CD14-positive monocyte (primary cell): ENCODE measurements around the gene MAN1C1. TPM values are rescaled to one million over a fixed set of nuclear protein-coding genes. Genes with fewer than 3 reads are reported as not detected.
A peak's percentile ranks its signal among the peaks of the same experiment; 100 is the strongest.

Experiments used
- DNase-seq, 3 donors: peaks; one replicate each; pipeline ENCODE4 v3.0.0-alpha.2; 2011 to 2022
- H2AFZ ChIP-seq: 2 replicates; pipeline ENCODE4 v1.6.0; 2012; ENCODE audit warnings: mild to moderate bottlenecking, low read depth, low read length, inconsistent platforms; ENCODE audit not compliant: insufficient read depth, poor library complexity, severe bottlenecking
- H3K27ac ChIP-seq, 2 donors: 1 replicate in 1 of 2; 2 replicates in 1 of 2; pipeline ENCODE4 v1.5.1; 2012 to 2013; ENCODE audit warnings: low read length in 2 of 2, control low read depth in 1 of 2, inconsistent platforms in 1 of 2, low read depth in 1 of 2, mild to moderate bottlenecking in 1 of 2
- H3K27me3 ChIP-seq, 2 donors: one replicate each; pipeline versions ENCODE4 v1.6.0 to v1.6.1; 2011 to 2013; ENCODE audit warnings: low read length in 2 of 2; ENCODE audit not compliant: control insufficient read depth in 2 of 2, insufficient read depth in 2 of 2
- H3K36me3 ChIP-seq, 2 donors: replicated peaks in 1 of 2; 1 replicate in 1 of 2; 2 replicates in 1 of 2; pipeline versions ENCODE4 v1.5.1 to v1.6.1; 2012 to 2013; ENCODE audit warnings: low read length in 2 of 2, control low read depth in 1 of 2, inconsistent platforms in 1 of 2, mild to moderate bottlenecking in 1 of 2; ENCODE audit not compliant: insufficient read depth in 2 of 2, control insufficient read depth in 1 of 2
- H3K4me1 ChIP-seq, 2 donors: 1 replicate in 1 of 2; 2 replicates in 1 of 2; pipeline versions ENCODE4 v1.5.1 to v1.6.1; 2012 to 2013; ENCODE audit warnings: low read length in 2 of 2, control low read depth in 1 of 2, inconsistent platforms in 1 of 2, mild to moderate bottlenecking in 1 of 2, moderate library complexity in 1 of 2; ENCODE audit not compliant: insufficient read depth in 2 of 2, control insufficient read depth in 1 of 2
- H3K4me2 ChIP-seq: replicated peaks from 2 replicates; pipeline ENCODE3; 2012; ENCODE audit warnings: low read length, moderate library complexity, mild to moderate bottlenecking; ENCODE audit not compliant: poor library complexity, severe bottlenecking; ENCODE audit errors: extremely low read depth
- H3K4me3 ChIP-seq, 3 experiments: fragments of 200-600 bp in 1 of 3; sonication (generic) in 1 of 3; replicated peaks in 1 of 3; 1 replicate in 2 of 3; 2 replicates in 1 of 3; pipeline ENCODE4 v1.5.1; 2011 to 2013; ENCODE audit warnings: low read length in 3 of 3, mild to moderate bottlenecking in 3 of 3, control low read depth in 2 of 3, low read depth in 2 of 3, inconsistent platforms in 1 of 3, moderate library complexity in 1 of 3
- H3K79me2 ChIP-seq: 2 replicates; pipeline ENCODE4 v1.6.0; 2012; ENCODE audit warnings: mild to moderate bottlenecking, control low read depth, inconsistent platforms, low read length, moderate library complexity; ENCODE audit not compliant: insufficient read depth
- H3K9ac ChIP-seq: 2 replicates; pipeline ENCODE4 v1.6.0; 2017; ENCODE audit warnings: low read length, mild to moderate bottlenecking; ENCODE audit not compliant: insufficient read depth, poor library complexity, severe bottlenecking
- H3K9me3 ChIP-seq, 2 donors: replicated peaks in 1 of 2; 1 replicate in 1 of 2; 2 replicates in 1 of 2; pipeline versions ENCODE4 v1.5.1 to v1.6.1; 2012 to 2013; ENCODE audit warnings: low read length in 2 of 2, control low read depth in 1 of 2; ENCODE audit not compliant: control insufficient read depth in 1 of 2, insufficient read depth in 1 of 2
- H4K20me1 ChIP-seq: 2 replicates; pipeline ENCODE4 v1.6.0; 2012; ENCODE audit warnings: mild to moderate bottlenecking, low read length, control low read depth, moderate library complexity; ENCODE audit not compliant: insufficient read depth
- H3K27ac Mint-ChIP-seq, 7 donors: one replicate each; pipeline ENCODE4 v1.8.0; 2020; ENCODE audit warnings: mild to moderate bottlenecking in 7 of 7, mixed read lengths in 7 of 7, moderate library complexity in 6 of 7, inconsistent platforms in 2 of 7
- H3K27me3 Mint-ChIP-seq, 3 donors: one replicate each; pipeline ENCODE4 v1.8.0; 2021 to 2022; ENCODE audit warnings: low read depth in 3 of 3, mild to moderate bottlenecking in 3 of 3, mixed read lengths in 3 of 3, moderate library complexity in 3 of 3, inconsistent platforms in 1 of 3
- H3K36me3 Mint-ChIP-seq, 2 donors: one replicate each; pipeline ENCODE4 v1.8.0; 2020; ENCODE audit warnings: mixed read lengths in 2 of 2, inconsistent platforms in 1 of 2, mild to moderate bottlenecking in 1 of 2
- H3K4me1 Mint-ChIP-seq: one replicate; pipeline ENCODE4 v1.8.0; 2020; ENCODE audit warnings: mild to moderate bottlenecking, mixed read lengths
- H3K4me3 Mint-ChIP-seq, 2 donors: one replicate each; pipeline ENCODE4 v1.8.0; 2020; ENCODE audit warnings: mild to moderate bottlenecking in 2 of 2, mixed read lengths in 2 of 2, moderate library complexity in 1 of 2
- H3K9me3 Mint-ChIP-seq, 7 donors: one replicate each; pipeline ENCODE4 v1.8.0; 2020 to 2022; ENCODE audit warnings: mixed read lengths in 7 of 7, mild to moderate bottlenecking in 6 of 7, moderate library complexity in 6 of 7, inconsistent platforms in 2 of 7
- CTCF ChIP-seq: fragments of 200-600 bp; IDR thresholded peaks from one replicate; pipeline ENCODE4 v1.8.0; 2022; ENCODE audit warnings: antibody characterized with exemption, mild to moderate bottlenecking
- WGBS: methylation state at CpG from one replicate; pipeline ENCODE4 v1.1.5; 2013; ENCODE audit warnings: missing lambda C conversion rate; ENCODE audit not compliant: insufficient coverage; 5-methylcytosine and 5-hydroxymethylcytosine counted together
- intact Hi-C, 2 donors: fragments of 100-400 bp; cut with micrococcal nuclease; formaldehyde crosslinking; loops; one replicate each; pipeline versions ENCODE4 v1.15.0 to v1.15.1; 2023
- polyA plus RNA-seq, 3 donors: library from polyadenylated mRNA; depleted of rRNA in 1 of 3; unstranded in 2 of 3; stranded (reverse) in 1 of 3; fragments of 300-500 nt in 2 of 3; fragments of >200 nt in 1 of 3; fragmentation: Illumina TruSeq in 2 of 3; gene quantifications; 1 replicate in 2 of 3; 2 replicates in 1 of 3; pipeline ENCODE4 v1.2.3, GENCODE V29; 2012 to 2021

The MAN1C1 gene
- polyA plus RNA-seq, 3 donors = 1.2 to 7.2 (median 1.7) TPM

GRCh38 chr1:25769625-25770383, 153.2 kb downstream of the MAN1C1 start:
- DNase-seq = no peak
- Histone ChIP-seq H4K20me1 (no peaks in the 10 kb centered on the region), H3K27ac (no peak overlapping the region), H2AFZ (no peak overlapping the region), H3K9me3 (no peaks in the 10 kb centered on the region), H3K4me1 (no peaks in the 10 kb centered on the region), H3K79me2 (no peaks in the 10 kb centered on the region), H3K27me3 (no peaks in the 10 kb centered on the region), H3K4me3 (no peak overlapping the region), H3K4me2 (no peak overlapping the region), H3K9ac (no peak overlapping the region), H3K36me3 (peaks cover 9 to 29% of the 10 kb centered on the region in 2 donors)
- intact Hi-C loops = no loop called here
- H3K9me3 Mint-ChIP-seq = peaks cover 0 to 2% (median 0%) of the 10 kb centered on the region in 7 donors
- 94% methylated on average over 20 of the region's 27 CpGs for WGBS
- peaks cover 23% of the 10 kb centered on the region for H3K4me1 Mint-ChIP-seq
- H3K27ac Mint-ChIP-seq = no peak overlapping the region
- no peak for TF ChIP-seq CTCF
- peaks cover 37 to 48% of the 10 kb centered on the region in 2 donors for H3K36me3 Mint-ChIP-seq
- H3K27me3 Mint-ChIP-seq = peaks cover 4 to 20% (median 7%) of the 10 kb centered on the region in 3 donors
- H3K4me3 Mint-ChIP-seq = no peak overlapping the region

GRCh38 chr1:25770541-25771220, 154.1 kb downstream of the MAN1C1 start:
- H3K9me3 ChIP-seq = no peaks in the 10 kb centered on the region
- intact Hi-C loops = no loop called here
- Mint-ChIP-seq H3K27me3 (peaks cover 3 to 25% (median 8%) of the 10 kb centered on the region in 3 donors), H3K4me1 (peaks cover 26% of the 10 kb centered on the region), H3K9me3 (peaks cover 0 to 2% (median 0%) of the 10 kb centered on the region in 7 donors), H3K4me3 (peak overlapping the region in 1 of 2 donors; percentile 13), H3K27ac (peak overlapping the region in 2 of 7 donors; percentile 9 to 39), H3K36me3 (peaks cover 34 to 47% of the 10 kb centered on the region in 2 donors)
- H3K4me3 ChIP-seq = no peak overlapping the region
- no peaks in the 10 kb centered on the region for H3K4me1 ChIP-seq
- 57% methylated on average over 9 of the region's 14 CpGs for WGBS
- H4K20me1 ChIP-seq = no peaks in the 10 kb centered on the region
- H2AFZ ChIP-seq = no peak overlapping the region
- H3K36me3 ChIP-seq = peaks cover 9 to 23% of the 10 kb centered on the region in 2 donors
- no peaks in the 10 kb centered on the region for H3K27me3 ChIP-seq
- H3K79me2 ChIP-seq = no peaks in the 10 kb centered on the region
- no peak overlapping the region for H3K9ac ChIP-seq
- H3K27ac ChIP-seq = no peak overlapping the region
- TF ChIP-seq CTCF = no peak
- H3K4me2 ChIP-seq = no peak overlapping the region
- no peak for DNase-seq
